ENCODE measurements around the gene APOL3.
"Not testable (repeated sequence)": the region's sequence is repeated elsewhere in the genome, so short reads cannot be mapped to it uniquely, and the experiment has no call there.

DNA sequence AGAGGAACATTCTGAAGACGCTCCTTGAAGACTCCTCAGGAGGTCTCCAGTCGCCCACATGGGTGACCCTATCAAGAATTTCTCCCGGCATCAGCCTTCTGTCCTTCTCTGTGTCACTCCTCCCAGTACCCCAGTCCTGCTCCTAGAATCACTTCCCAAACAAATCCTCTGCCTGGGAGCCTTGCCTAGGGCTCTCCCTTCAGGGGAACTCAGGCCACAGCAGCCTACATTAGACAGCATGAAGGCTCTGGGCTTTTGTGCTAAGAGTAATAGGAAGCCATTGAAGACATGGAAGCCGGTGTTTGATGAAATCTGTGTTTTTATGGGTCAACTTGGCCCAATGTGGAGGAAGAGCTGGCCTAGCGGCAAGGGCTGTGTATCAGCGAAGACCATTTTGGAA is 27.3 kb upstream of the APOL3 start:
- TF ChIP-seq, protein P1, sequence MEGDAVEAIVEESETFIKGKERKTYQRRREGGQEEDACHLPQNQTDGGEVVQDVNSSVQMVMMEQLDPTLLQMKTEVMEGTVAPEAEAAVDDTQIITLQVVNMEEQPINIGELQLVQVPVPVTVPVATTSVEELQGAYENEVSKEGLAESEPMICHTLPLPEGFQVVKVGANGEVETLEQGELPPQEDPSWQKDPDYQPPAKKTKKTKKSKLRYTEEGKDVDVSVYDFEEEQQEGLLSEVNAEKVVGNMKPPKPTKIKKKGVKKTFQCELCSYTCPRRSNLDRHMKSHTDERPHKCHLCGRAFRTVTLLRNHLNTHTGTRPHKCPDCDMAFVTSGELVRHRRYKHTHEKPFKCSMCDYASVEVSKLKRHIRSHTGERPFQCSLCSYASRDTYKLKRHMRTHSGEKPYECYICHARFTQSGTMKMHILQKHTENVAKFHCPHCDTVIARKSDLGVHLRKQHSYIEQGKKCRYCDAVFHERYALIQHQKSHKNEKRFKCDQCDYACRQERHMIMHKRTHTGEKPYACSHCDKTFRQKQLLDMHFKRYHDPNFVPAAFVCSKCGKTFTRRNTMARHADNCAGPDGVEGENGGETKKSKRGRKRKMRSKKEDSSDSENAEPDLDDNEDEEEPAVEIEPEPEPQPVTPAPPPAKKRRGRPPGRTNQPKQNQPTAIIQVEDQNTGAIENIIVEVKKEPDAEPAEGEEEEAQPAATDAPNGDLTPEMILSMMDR (IDR thresholded peaks at IDR 0.05): not testable (repeated sequence)
- TF ChIP-seq POLR2A (IDR thresholded peaks at IDR 0.05): not testable (repeated sequence)

Data from testis (tissue), 2 donors.